SJSA1 (cell line): ENCODE data around the gene CLEC16A. TPM values are rescaled to one million over a fixed set of nuclear protein-coding genes. Genes with fewer than 3 reads are reported as not detected.
"Not testable (repeated sequence)": the region's sequence is repeated elsewhere in the genome, so short reads cannot be mapped to it uniquely, and the experiment has no call there.

ENCODE experiments used
- DNase-seq, 2 experiments: peaks; one replicate each; pipeline ENCODE4 v3.0.0-alpha.2; 2015 to 2020; ENCODE audit warnings: low spot score in 2 of 2, low read depth in 1 of 2
- H3K27ac ChIP-seq: fragments of 250-450 bp; sonication (Bioruptor Pico); 2 replicates; pipeline ENCODE4 v1.5.1; 2020; ENCODE audit warnings: mild to moderate bottlenecking, moderate library complexity
- H3K27me3 ChIP-seq: fragments of 250-450 bp; sonication (Bioruptor Pico); replicated peaks from 2 replicates; pipeline ENCODE4 v1.5.1; 2020; ENCODE audit warnings: mild to moderate bottlenecking, moderate library complexity
- H3K36me3 ChIP-seq: fragments of 250-450 bp; sonication (Bioruptor Pico); 2 replicates; pipeline ENCODE4 v1.5.1; 2020; ENCODE audit warnings: mild to moderate bottlenecking
- H3K4me1 ChIP-seq: fragments of 250-450 bp; sonication (Bioruptor Pico); replicated peaks from 2 replicates; pipeline ENCODE4 v1.6.1; 2021; ENCODE audit warnings: mild to moderate bottlenecking
- H3K4me3 ChIP-seq: fragments of 250-450 bp; sonication (Bioruptor Pico); 2 replicates; pipeline ENCODE4 v1.5.1; 2020; ENCODE audit warnings: mild to moderate bottlenecking
- H3K9me3 ChIP-seq: fragments of 250-450 bp; sonication (Bioruptor Pico); replicated peaks from 2 replicates; pipeline ENCODE4 v1.5.1; 2020; ENCODE audit warnings: mild to moderate bottlenecking
- total RNA-seq: library from RNA; depleted of rRNA; stranded (reverse); fragments of >200 nt; shearing (Covaris generic); gene quantifications from 2 replicates; pipeline ENCODE4 v1.2.3, GENCODE V29; 2014

CLEC16A gene
- total RNA-seq, 1 experiment from 2014 or later, result 14.8 TPM

- Histone ChIP-seq H3K27ac (no peak overlapping the region), H3K4me1 (peaks cover 21% of the 10 kb centered on the region), H3K4me3 (peak overlapping the region; percentile 51), H3K9me3 (no peaks in the 10 kb centered on the region), H3K27me3 (no peaks in the 10 kb centered on the region), H3K36me3 (peaks cover 17% of the 10 kb centered on the region)
- no peak for DNase-seq
Measured at GRCh38 chr16:10940501-10941079, 3.8 kb upstream of the CLEC16A start.

- no peak for DNase-seq
- Histone ChIP-seq H3K4me3 (peak overlapping the region; percentile 51), H3K9me3 (no peaks in the 10 kb centered on the region), H3K36me3 (peaks cover 14% of the 10 kb centered on the region), H3K27ac (no peak overlapping the region), H3K4me1 (peaks cover 22% of the 10 kb centered on the region), H3K27me3 (no peaks in the 10 kb centered on the region)
Measured at GRCh38 chr16:10941127-10941933, 3.0 kb upstream of the CLEC16A start.

DNA sequence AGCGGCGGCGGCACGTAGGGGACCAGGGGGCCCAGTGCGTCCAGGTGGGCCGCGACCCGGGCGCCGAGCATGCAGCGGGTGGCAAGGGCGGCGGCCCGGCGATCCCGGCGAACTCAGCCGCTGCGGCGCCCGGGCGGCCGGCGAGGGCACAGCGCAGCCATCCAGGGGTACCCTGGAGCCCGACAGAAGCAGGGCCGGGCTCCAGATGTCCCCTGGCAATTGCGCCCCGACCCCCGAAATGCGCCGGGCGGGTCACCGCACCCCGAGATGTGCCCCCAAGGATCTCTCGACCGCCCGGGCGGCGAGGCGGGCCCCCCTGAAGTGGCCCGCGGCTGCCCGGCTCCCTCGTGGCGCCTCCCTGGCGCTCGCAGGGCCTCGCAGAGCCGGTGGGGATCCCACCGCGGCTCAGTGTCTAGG, 2.4 kb upstream of the CLEC16A start:
- H3K4me3 ChIP-seq, result peak overlapping the region; percentile 51
- H3K27ac ChIP-seq, H3K27me3 ChIP-seq, H3K9me3 ChIP-seq: not testable (repeated sequence)
- peaks cover 22% of the 10 kb centered on the region for H3K4me1 ChIP-seq
- peak in 1 of 2 experiments; percentile 41 for DNase-seq
- peaks cover 14% of the 10 kb centered on the region; the same call in 1 of the 2 replicates for H3K36me3 ChIP-seq

DNA sequence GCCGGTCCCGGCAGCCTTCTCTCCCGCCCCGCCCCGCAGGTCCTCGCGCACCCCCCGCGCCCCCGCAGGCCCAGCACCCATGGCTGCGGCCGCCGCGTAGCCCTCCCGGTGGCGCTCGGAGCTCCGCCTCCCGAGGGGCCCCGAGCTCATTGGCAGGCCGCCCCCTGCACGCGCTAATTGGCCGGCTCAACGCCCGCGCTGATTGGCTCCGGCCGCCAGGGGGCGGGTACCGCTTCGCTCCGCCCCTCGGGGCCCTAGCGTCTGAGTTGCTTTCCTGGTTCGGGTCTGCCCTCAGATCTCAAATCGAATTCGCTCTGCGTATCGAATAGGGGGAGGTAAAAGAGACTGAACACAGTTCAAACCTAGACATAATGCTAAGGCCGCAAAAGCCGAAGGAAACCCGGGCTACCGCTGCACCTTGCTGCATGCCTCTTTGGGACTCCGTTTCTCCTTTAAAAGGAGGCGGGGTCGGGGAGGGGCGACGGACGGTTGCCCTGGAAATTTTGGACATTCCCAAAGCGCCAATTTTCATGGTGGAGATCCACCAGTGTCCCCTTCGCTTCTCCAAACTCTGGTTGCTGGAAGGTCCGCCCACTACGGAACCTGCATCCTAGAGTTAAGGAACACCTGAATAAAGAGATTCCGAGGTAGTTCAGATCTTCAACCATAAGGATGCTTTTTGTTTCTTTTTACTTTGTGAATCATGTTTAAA, 1.9 kb upstream of the CLEC16A start, which contains the start of gene DEXI:
DEXI (minus strand) TSS at position 117 of the 712 bp plus-strand sequence. CDS start 463 bp downstream, outside the sequence.
- Histone ChIP-seq H3K4me1 (peaks cover 22% of the 10 kb centered on the region), H3K27ac (no peak within 1 kb of the TSS), H3K27me3 (no peaks in the 10 kb centered on the region), H3K9me3 (no peaks in the 10 kb centered on the region), H3K4me3 (peak within 1 kb of the TSS; percentile 51), H3K36me3 (peaks cover 11% of the 10 kb centered on the region; the same call in 1 of the 2 replicates)
- DNase-seq, result peak; percentile 91 to 92

GRCh38 chr16:10943064-10943353, 1.4 kb upstream of the CLEC16A start:
- no peaks in the 10 kb centered on the region for H3K27me3 ChIP-seq
- peak overlapping the region; percentile 51 for H3K4me3 ChIP-seq
- no peak for DNase-seq
- no peak overlapping the region for H3K27ac ChIP-seq
- H3K36me3 ChIP-seq, result peaks cover 11% of the 10 kb centered on the region; the same call in 1 of the 2 replicates
- no peaks in the 10 kb centered on the region for H3K9me3 ChIP-seq
- H3K4me1 ChIP-seq, result peaks cover 22% of the 10 kb centered on the region

- H3K27ac ChIP-seq, result no peak overlapping the region
- H3K4me3 ChIP-seq, result peak overlapping the region; percentile 83
- H3K4me1 ChIP-seq, result peaks cover 21% of the 10 kb centered on the region
- H3K9me3 ChIP-seq, result no peaks in the 10 kb centered on the region
- H3K36me3 ChIP-seq, result no peaks in the 10 kb centered on the region
- DNase-seq, result no peak
- H3K27me3 ChIP-seq, result no peaks in the 10 kb centered on the region
Measured at GRCh38 chr16:10945065-10945787, 862 bp downstream of the CLEC16A start.

- H3K9me3 ChIP-seq, result no peaks in the 10 kb centered on the region
- no peak overlapping the region for H3K27ac ChIP-seq
- H3K4me1 ChIP-seq, result peaks cover 10% of the 10 kb centered on the region
- H3K36me3 ChIP-seq, result no peaks in the 10 kb centered on the region
- H3K4me3 ChIP-seq, result no peak overlapping the region
- no peak for DNase-seq
- H3K27me3 ChIP-seq, result no peaks in the 10 kb centered on the region
Measured at GRCh38 chr16:10946308-10946707, 1.9 kb downstream of the CLEC16A start.

GRCh38 chr16:10947211-10947787, 2.9 kb downstream of the CLEC16A start:
- DNase-seq, result no peak
- H3K27me3 ChIP-seq, result no peaks in the 10 kb centered on the region
- H3K4me1 ChIP-seq, result peaks cover 8% of the 10 kb centered on the region
- H3K4me3 ChIP-seq, result no peak overlapping the region
- H3K9me3 ChIP-seq, result no peaks in the 10 kb centered on the region
- H3K27ac ChIP-seq, result no peak overlapping the region
- no peaks in the 10 kb centered on the region for H3K36me3 ChIP-seq

GRCh38 chr16:10949424-10949970, 5.1 kb downstream of the CLEC16A start:
- Histone ChIP-seq H3K4me3 (no peak overlapping the region), H3K27ac (no peak overlapping the region), H3K4me1 (peaks cover 4% of the 10 kb centered on the region; the same call in 1 of the 2 replicates), H3K27me3 (no peaks in the 10 kb centered on the region), H3K36me3 (no peaks in the 10 kb centered on the region), H3K9me3 (no peaks in the 10 kb centered on the region)
- no peak for DNase-seq

DNA sequence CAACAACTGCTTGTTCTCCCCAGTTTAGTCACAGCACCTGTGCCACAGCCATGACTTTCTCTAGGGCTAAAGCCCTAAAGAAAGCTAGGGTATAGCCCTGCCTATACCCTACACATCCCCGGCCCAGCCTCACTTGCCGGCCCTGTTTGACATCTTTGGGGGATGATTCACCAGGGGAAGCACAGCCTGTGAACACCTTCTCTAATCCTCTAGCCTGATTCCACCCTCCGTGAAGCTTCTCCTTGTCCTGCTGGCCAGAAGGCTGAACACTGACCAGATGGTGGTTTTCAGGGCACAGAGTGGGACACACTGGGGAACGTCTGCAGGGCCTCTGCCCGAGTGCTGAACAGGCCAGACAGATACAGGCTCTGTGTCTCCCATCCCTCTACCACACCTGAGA, 6.0 kb downstream of the CLEC16A start:
- Histone ChIP-seq H3K9me3 (no peaks in the 10 kb centered on the region), H3K4me1 (peaks cover 2% of the 10 kb centered on the region; the same call in 1 of the 2 replicates), H3K36me3 (no peaks in the 10 kb centered on the region), H3K27me3 (no peaks in the 10 kb centered on the region), H3K4me3 (no peak overlapping the region), H3K27ac (no peak overlapping the region)
- no peak for DNase-seq

- H3K27me3 ChIP-seq, result no peaks in the 10 kb centered on the region
- no peak overlapping the region for H3K4me3 ChIP-seq
- no peak overlapping the region for H3K27ac ChIP-seq
- no peak for DNase-seq
- no peaks in the 10 kb centered on the region for H3K4me1 ChIP-seq
- H3K36me3 ChIP-seq, result no peaks in the 10 kb centered on the region
- H3K9me3 ChIP-seq, result no peaks in the 10 kb centered on the region
Measured at GRCh38 chr16:10951026-10951425, 6.7 kb downstream of the CLEC16A start.

DNA sequence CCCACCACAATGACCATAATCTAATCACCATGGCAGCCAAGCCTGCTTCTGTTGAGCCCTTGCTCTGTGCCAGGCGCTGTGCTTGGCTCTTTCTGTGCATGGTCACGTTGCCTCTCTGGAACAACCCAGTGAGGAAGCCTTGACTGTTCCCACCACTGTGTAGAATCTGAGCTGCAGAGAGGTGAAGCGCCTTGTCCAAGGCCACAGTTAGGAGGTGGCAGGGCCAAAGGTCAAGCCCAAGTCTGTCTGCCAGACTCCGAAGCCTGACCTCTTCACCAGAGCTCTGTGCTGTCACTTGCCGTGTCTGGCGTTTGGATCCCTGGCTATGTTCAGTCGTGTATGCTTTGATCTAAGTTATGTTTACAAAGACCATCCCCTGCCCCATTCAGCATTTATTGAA, 10.5 kb downstream of the CLEC16A start:
- Histone ChIP-seq H3K27ac (no peak overlapping the region), H3K4me1 (peaks cover 10% of the 10 kb centered on the region), H3K4me3 (no peak overlapping the region), H3K9me3 (no peaks in the 10 kb centered on the region), H3K36me3 (peaks cover 3% of the 10 kb centered on the region; the same call in 1 of the 2 replicates), H3K27me3 (no peaks in the 10 kb centered on the region)
- no peak for DNase-seq
